WERI-Rb-1 (cell line): ENCODE measurements around the gene GLIS1.

Experiments
- DNase-seq: peaks from one replicate; pipeline ENCODE4 v3.0.0-alpha.2; 2020
- H3K27ac ChIP-seq: fragments of 250-450 bp; sonication (Bioruptor Pico); 2 replicates; pipeline ENCODE4 v1.5.1; 2020; ENCODE audit warnings: mild to moderate bottlenecking, moderate library complexity
- H3K27me3 ChIP-seq: fragments of 250-450 bp; sonication (Bioruptor Pico); 2 replicates; pipeline ENCODE4 v1.5.1; 2021; ENCODE audit warnings: mild to moderate bottlenecking, low read depth, moderate library complexity; ENCODE audit not compliant: insufficient read depth, severe bottlenecking
- H3K36me3 ChIP-seq: fragments of 250-450 bp; sonication (Bioruptor Pico); 2 replicates; pipeline ENCODE4 v1.5.1; 2020; ENCODE audit warnings: mild to moderate bottlenecking, moderate library complexity
- H3K4me3 ChIP-seq: 2 replicates; pipeline ENCODE4 v1.5.1; 2011; ENCODE audit warnings: low read depth, mild to moderate bottlenecking, control low read depth, low read length
- H3K9me3 ChIP-seq: fragments of 250-450 bp; sonication (Bioruptor Pico); 2 replicates; pipeline ENCODE4 v1.5.1; 2021; ENCODE audit warnings: mild to moderate bottlenecking, moderate library complexity; ENCODE audit not compliant: severe bottlenecking
- CTCF ChIP-seq: IDR thresholded peaks from 2 replicates; pipeline ENCODE4 v1.5.1; 2011; ENCODE audit warnings: low read depth, mild to moderate bottlenecking, control low read depth, inconsistent platforms, low read length

Gene GLIS1

DNA sequence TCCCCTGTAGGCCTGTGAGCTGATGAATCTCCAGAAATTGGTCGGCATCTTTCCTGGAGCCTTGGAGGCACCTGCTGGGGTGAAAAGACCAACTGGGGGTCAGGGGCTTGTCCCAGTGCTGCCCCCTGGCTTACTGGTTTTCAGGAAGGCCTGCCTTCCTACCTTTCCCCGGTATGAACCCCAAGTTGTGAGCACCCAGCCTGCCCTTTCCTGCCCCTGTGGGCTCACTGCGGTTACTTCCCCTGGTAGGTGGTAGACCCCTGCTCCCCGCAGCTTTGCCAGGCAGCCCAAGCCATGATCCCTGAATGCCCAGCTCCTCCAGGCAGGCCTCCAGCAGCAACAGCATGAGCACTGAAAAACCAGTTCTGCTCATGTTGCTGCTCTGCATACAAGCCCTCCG, 269.6 kb downstream of the GLIS1 start:
- H3K9me3 ChIP-seq, result no peaks in the 10 kb centered on the region
- no peak for DNase-seq
- 0 out of 2 replicates have a peak, but pooled peaks have one; percentile 7 for TF ChIP-seq CTCF
- no peaks in the 10 kb centered on the region for H3K36me3 ChIP-seq
- H3K27me3 ChIP-seq, result no peaks in the 10 kb centered on the region
- no peak overlapping the region for H3K27ac ChIP-seq
- H3K4me3 ChIP-seq, result no peak overlapping the region

- Histone ChIP-seq H3K36me3 (no peaks in the 10 kb centered on the region), H3K27ac (no peak overlapping the region), H3K4me3 (no peak overlapping the region), H3K27me3 (no peaks in the 10 kb centered on the region), H3K9me3 (no peaks in the 10 kb centered on the region)
- no peak for DNase-seq
- TF ChIP-seq CTCF, result no peak
These were observed 270.6 kb downstream of the GLIS1 start for GRCh38 chr1:53468374-53468773.

DNA sequence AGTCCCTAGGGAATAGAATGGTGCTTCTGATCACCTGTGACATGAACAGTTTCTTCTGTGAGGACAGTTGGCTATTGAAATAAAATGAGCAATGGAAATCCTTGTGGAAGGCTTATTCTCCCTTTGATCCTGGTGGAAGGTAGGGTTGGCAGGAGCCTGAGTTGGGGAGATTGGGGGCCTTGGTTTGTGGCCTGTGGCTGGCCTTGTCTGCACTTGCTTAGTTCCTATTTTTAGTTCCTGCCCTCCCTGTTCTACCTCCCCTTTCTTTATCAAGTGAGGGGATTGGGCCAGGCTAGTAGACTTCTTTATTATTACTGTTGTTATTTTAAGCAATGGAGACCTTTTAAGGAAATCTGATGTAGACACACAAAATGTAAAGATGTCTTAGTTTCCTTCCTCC, 271.6 kb downstream of the GLIS1 start:
- H3K9me3 ChIP-seq, result no peaks in the 10 kb centered on the region
- no peak for DNase-seq
- no peak overlapping the region for H3K4me3 ChIP-seq
- no peak for TF ChIP-seq CTCF
- H3K36me3 ChIP-seq, result no peaks in the 10 kb centered on the region
- no peaks in the 10 kb centered on the region for H3K27me3 ChIP-seq
- H3K27ac ChIP-seq, result no peak overlapping the region

GRCh38 chr1:53465023-53465957, 273.7 kb downstream of the GLIS1 start:
- H3K27ac ChIP-seq, result no peak overlapping the region
- no peaks in the 10 kb centered on the region for H3K9me3 ChIP-seq
- TF ChIP-seq CTCF, result no peak
- no peak overlapping the region for H3K4me3 ChIP-seq
- peak; percentile 44 for DNase-seq
- no peaks in the 10 kb centered on the region for H3K36me3 ChIP-seq
- H3K27me3 ChIP-seq, result no peaks in the 10 kb centered on the region

DNA sequence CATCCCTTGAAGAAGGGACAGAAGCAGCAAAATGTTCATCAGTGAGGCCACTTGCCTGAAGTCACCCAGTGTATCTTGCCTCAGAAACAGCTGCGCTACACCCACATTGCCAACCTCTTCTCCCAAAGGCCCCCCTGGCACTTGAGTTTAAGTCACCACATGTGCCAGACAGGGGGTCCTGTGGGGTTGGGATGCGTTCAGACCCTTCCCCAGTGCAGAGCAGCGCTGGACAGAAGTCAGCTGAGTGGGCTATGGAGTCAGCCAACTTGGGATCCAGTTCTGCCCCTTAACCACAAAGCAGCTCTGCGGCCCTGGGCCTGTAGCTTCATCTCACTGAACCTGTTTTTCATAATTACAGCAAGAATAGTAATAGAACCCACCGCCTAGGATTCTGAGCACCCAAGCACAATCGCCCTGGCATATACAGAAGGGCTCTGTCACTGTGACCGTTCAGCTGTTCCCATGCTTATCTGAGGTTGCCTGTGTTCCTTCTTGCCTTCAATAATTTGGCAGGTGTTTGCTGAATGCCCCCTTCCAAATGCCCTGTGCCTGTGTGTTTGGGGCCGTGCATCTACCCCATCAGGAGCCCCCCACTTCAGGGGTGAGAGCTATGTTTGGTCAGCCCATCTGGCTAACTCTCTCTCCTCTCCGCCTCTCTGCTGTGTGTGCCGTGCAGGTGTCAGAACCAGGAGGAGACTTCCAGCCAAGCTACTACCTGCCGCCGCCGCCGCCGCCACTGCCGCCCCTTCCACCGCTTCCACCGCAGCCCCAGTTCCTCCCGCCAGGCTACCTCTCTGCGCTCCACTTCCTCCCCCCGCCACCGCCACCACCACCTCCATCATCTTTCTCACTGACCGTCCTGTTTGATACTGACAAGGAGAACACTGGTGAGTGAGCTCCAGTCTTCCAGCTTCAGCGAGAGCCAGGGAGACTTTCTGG, 274.7 kb downstream of the GLIS1 start:
- H3K9me3 ChIP-seq, result no peaks in the 10 kb centered on the region
- DNase-seq, result no peak
- no peak for TF ChIP-seq CTCF
- H3K27ac ChIP-seq, result peak overlapping the region; percentile 96
- H3K27me3 ChIP-seq, result no peaks in the 10 kb centered on the region
- H3K36me3 ChIP-seq, result no peaks in the 10 kb centered on the region
- H3K4me3 ChIP-seq, result no peak overlapping the region
